Liver (tissue), 9 donors: ENCODE measurements around the gene DNPH1. TPM values are rescaled to one million over a fixed set of nuclear protein-coding genes. Genes with fewer than 3 reads are reported as not detected.

Source experiments
- DNase-seq: peaks from one replicate; pipeline ENCODE4 v3.0.0-alpha.2; 2017; ENCODE audit warnings: low spot score
- H3K27ac ChIP-seq, 2 donors: one replicate each; pipeline ENCODE4 v1.7.0; 2013; ENCODE audit warnings: inconsistent platforms in 2 of 2, low read length in 2 of 2, control low read depth in 1 of 2, low read depth in 1 of 2, mild to moderate bottlenecking in 1 of 2
- H3K27me3 ChIP-seq, 4 donors: one replicate each; pipeline versions ENCODE4 v1.6.1 to v1.7.0; 2013; ENCODE audit warnings: low read length in 3 of 4, inconsistent platforms in 1 of 4, mild to moderate bottlenecking in 1 of 4, moderate library complexity in 1 of 4; ENCODE audit not compliant: control insufficient read depth in 4 of 4, insufficient read depth in 4 of 4
- H3K36me3 ChIP-seq, 4 donors: one replicate each; pipeline versions ENCODE4 v1.6.1 to v1.7.0; 2013; ENCODE audit warnings: low read length in 3 of 4, mild to moderate bottlenecking in 3 of 4, low read depth in 1 of 4, moderate library complexity in 1 of 4; ENCODE audit not compliant: control insufficient read depth in 4 of 4, insufficient read depth in 3 of 4
- H3K4me1 ChIP-seq, 4 donors: one replicate each; pipeline versions ENCODE4 v1.6.1 to v1.7.0; 2013; ENCODE audit warnings: low read length in 3 of 4, mild to moderate bottlenecking in 3 of 4, moderate library complexity in 1 of 4; ENCODE audit not compliant: control insufficient read depth in 4 of 4, insufficient read depth in 4 of 4
- H3K4me3 ChIP-seq, 3 donors: one replicate each; pipeline versions ENCODE4 v1.6.1 to v1.7.0; 2013; ENCODE audit warnings: low read length in 3 of 3, control low read depth in 1 of 3, low read depth in 1 of 3, mild to moderate bottlenecking in 1 of 3
- H3K9ac ChIP-seq, 2 donors: one replicate each; pipeline ENCODE4 v1.7.0; 2013; ENCODE audit warnings: low read length in 2 of 2, mild to moderate bottlenecking in 2 of 2, moderate library complexity in 2 of 2, control low read depth in 1 of 2, low read depth in 1 of 2
- H3K9me3 ChIP-seq, 4 donors: one replicate each; pipeline versions ENCODE4 v1.6.1 to v1.7.0; 2013; ENCODE audit warnings: low read length in 3 of 4; ENCODE audit not compliant: control insufficient read depth in 4 of 4
- EGR1 ChIP-seq, 2 donors: IDR thresholded peaks; 2 replicates each; pipeline ENCODE4 v1.6.1; 2016 to 2018; ENCODE audit warnings: antibody characterized with exemption in 2 of 2, low read depth in 2 of 2
- FOXA1 ChIP-seq: IDR thresholded peaks from 2 replicates; pipeline ENCODE4 v1.6.1; 2016; ENCODE audit warnings: antibody characterized with exemption
- FOXA2 ChIP-seq: IDR thresholded peaks from 2 replicates; pipeline ENCODE4 v1.6.1; 2016; ENCODE audit warnings: antibody characterized with exemption
- GABPA ChIP-seq, 2 donors: IDR thresholded peaks in 1 of 2; conservative IDR thresholded peaks in 1 of 2; 2 replicates each; pipeline ENCODE4 v1.6.1; 2016; ENCODE audit warnings: antibody characterized with exemption in 2 of 2, mild to moderate bottlenecking in 1 of 2, moderate library complexity in 1 of 2
- HNF4A ChIP-seq, 2 donors: conservative IDR thresholded peaks; 2 replicates each; pipeline ENCODE4 v1.6.1; 2016; ENCODE audit warnings: antibody characterized with exemption in 2 of 2, mild to moderate bottlenecking in 2 of 2
- JUND ChIP-seq, 2 donors: IDR thresholded peaks; 2 replicates each; pipeline ENCODE4 v1.6.1; 2016; ENCODE audit warnings: antibody characterized with exemption in 2 of 2
- MAX ChIP-seq: IDR thresholded peaks from 2 replicates; pipeline ENCODE4 v1.6.1; 2016; ENCODE audit warnings: antibody characterized with exemption
- NR2F2 ChIP-seq: IDR thresholded peaks from 2 replicates; pipeline ENCODE4 v1.6.1; 2016; ENCODE audit warnings: antibody characterized with exemption
- RAD21 ChIP-seq, 2 donors: IDR thresholded peaks; 2 replicates each; pipeline ENCODE4 v1.6.1; 2016; ENCODE audit warnings: antibody characterized with exemption in 2 of 2, mild to moderate bottlenecking in 2 of 2
- RXRA ChIP-seq, 2 donors: IDR thresholded peaks; 2 replicates each; pipeline ENCODE4 v1.6.1; 2017 to 2018; ENCODE audit warnings: antibody characterized with exemption in 2 of 2, mild to moderate bottlenecking in 1 of 2
- SP1 ChIP-seq: IDR thresholded peaks from 2 replicates; pipeline ENCODE4 v1.6.1; 2018; ENCODE audit warnings: antibody characterized with exemption, mild to moderate bottlenecking
- TAF1 ChIP-seq: conservative IDR thresholded peaks from 2 replicates; pipeline ENCODE4 v1.6.1; 2016; ENCODE audit warnings: antibody characterized with exemption, mild to moderate bottlenecking
- ZBTB33 ChIP-seq: IDR thresholded peaks from 2 replicates; pipeline ENCODE4 v1.6.1; 2016; ENCODE audit warnings: antibody characterized with exemption
- WGBS: extraction: QIAGEN DNeasy Blood & Tissue Kit; methylation state at CpG from one replicate; pipeline ENCODE4 v1.1.7; 2013; 5-methylcytosine and 5-hydroxymethylcytosine counted together
- polyA plus RNA-seq, 2 donors: library from polyadenylated mRNA; stranded (reverse) in 1 of 2; unstranded in 1 of 2; fragments of 200-250 nt in 1 of 2; fragments of >200 nt in 1 of 2; fragmentation: Nextera tagmentation in 1 of 2; extraction: Ambion mirVana in 1 of 2; gene quantifications; one replicate each; pipeline versions ENCODE4 v1.2.1 to v1.2.3, GENCODE V29; 2013 to 2015
- total RNA-seq, 2 donors: library from RNA; depleted of rRNA; stranded (reverse); fragments of >200 nt; gene quantifications; one replicate each; pipeline ENCODE4 v1.2.3, GENCODE V29; 2014
- TF ChIP-seq, protein P1 (sequence below): IDR thresholded peaks from 2 replicates; pipeline ENCODE4 v1.6.1; 2016; ENCODE audit warnings: antibody characterized with exemption, mild to moderate bottlenecking
- TF ChIP-seq, protein P2 (sequence below): fragments of 150-350 bp; IDR thresholded peaks from 2 replicates; pipeline ENCODE4 v1.5.1; 2017; ENCODE audit warnings: improper control_type of control experiment, low read depth, low read length; ENCODE audit not compliant: missing input control
- donor health status: healthy.
- donor health status: healthy.
- donor health status: healthy.
- donor health status: healthy.
- donor health status: healthy.

Gene DNPH1
- total and polyA plus RNA-seq, 4 donors, result 53.2 to 195 (median 103) TPM

DNA sequence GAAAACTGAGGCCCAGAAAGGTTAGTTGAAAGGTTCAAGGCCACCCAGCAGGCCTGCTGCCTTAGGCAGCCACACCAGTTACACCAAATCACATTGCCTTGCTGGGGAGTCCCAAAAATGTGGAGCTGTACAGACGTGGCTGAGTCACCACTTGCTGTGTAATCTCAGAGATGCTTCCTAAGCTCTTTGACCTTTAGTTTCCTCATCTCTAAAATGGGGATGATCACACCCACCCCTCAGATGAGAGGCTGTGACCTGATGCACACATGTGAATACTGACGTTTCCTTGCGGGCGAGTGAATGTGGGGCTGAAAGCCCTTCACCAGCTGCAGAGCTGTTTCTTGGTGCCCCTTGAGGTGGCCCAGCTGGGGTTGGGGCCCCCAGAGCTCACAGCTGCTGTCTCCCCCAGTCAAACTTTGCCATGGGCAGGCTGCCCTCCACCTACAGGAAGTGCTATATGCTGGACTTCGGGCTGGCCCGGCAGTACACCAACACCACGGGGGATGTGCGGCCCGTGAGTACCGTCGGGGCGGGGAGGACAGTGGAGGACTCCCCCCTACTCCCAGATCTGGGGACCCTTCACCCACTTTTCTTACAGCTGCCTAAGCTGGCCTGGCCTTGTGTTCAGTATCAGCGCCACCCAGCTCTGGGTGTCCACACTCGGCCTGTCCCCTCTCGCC is 25.0 kb upstream of the DNPH1 start:
- Histone ChIP-seq H3K9me3 (no peaks in the 10 kb centered on the region), H3K27me3 (no peaks in the 10 kb centered on the region), H3K27ac (no peak overlapping the region), H3K4me3 (no peak overlapping the region), H3K36me3 (no peaks in the 10 kb centered on the region), H3K4me1 (no peaks in the 10 kb centered on the region), H3K9ac (no peak overlapping the region)
- WGBS, result 87% methylated on average over 15 of the region's 15 CpGs
- DNase-seq, result no peak
- no peak for TF ChIP-seq FOXA1

GRCh38 chr6:43253401-43253800 is 24.1 kb upstream of the DNPH1 start:
- Histone ChIP-seq H3K9ac (no peak overlapping the region), H3K36me3 (no peaks in the 10 kb centered on the region), H3K9me3 (no peaks in the 10 kb centered on the region), H3K4me1 (no peaks in the 10 kb centered on the region), H3K27ac (no peak overlapping the region), H3K4me3 (no peak overlapping the region), H3K27me3 (no peaks in the 10 kb centered on the region)
- 92% methylated on average over 11 of the region's 11 CpGs for WGBS
- DNase-seq, result no peak
- TF ChIP-seq MAX, result no peak
- no peak for TF ChIP-seq HNF4A (conservative IDR thresholded peaks at IDR 0.05)
- no peak for TF ChIP-seq TAF1
- TF ChIP-seq, protein P1, sequence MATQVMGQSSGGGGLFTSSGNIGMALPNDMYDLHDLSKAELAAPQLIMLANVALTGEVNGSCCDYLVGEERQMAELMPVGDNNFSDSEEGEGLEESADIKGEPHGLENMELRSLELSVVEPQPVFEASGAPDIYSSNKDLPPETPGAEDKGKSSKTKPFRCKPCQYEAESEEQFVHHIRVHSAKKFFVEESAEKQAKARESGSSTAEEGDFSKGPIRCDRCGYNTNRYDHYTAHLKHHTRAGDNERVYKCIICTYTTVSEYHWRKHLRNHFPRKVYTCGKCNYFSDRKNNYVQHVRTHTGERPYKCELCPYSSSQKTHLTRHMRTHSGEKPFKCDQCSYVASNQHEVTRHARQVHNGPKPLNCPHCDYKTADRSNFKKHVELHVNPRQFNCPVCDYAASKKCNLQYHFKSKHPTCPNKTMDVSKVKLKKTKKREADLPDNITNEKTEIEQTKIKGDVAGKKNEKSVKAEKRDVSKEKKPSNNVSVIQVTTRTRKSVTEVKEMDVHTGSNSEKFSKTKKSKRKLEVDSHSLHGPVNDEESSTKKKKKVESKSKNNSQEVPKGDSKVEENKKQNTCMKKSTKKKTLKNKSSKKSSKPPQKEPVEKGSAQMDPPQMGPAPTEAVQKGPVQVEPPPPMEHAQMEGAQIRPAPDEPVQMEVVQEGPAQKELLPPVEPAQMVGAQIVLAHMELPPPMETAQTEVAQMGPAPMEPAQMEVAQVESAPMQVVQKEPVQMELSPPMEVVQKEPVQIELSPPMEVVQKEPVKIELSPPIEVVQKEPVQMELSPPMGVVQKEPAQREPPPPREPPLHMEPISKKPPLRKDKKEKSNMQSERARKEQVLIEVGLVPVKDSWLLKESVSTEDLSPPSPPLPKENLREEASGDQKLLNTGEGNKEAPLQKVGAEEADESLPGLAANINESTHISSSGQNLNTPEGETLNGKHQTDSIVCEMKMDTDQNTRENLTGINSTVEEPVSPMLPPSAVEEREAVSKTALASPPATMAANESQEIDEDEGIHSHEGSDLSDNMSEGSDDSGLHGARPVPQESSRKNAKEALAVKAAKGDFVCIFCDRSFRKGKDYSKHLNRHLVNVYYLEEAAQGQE, result no peak
- no peak for TF ChIP-seq JUND (IDR thresholded peaks at IDR 0.05)
- TF ChIP-seq ZBTB33, result no peak
- no peak for TF ChIP-seq NR2F2
- no peak for TF ChIP-seq RAD21 (IDR thresholded peaks at IDR 0.05)
- TF ChIP-seq SP1, result no peak
- TF ChIP-seq RXRA (IDR thresholded peaks at IDR 0.05), result no peak
- no peak for TF ChIP-seq FOXA2
- TF ChIP-seq GABPA (IDR thresholded peaks at IDR 0.05 in 1 of 2, conservative IDR thresholded peaks at IDR 0.05 in 1 of 2), result no peak
- TF ChIP-seq, protein P2, sequence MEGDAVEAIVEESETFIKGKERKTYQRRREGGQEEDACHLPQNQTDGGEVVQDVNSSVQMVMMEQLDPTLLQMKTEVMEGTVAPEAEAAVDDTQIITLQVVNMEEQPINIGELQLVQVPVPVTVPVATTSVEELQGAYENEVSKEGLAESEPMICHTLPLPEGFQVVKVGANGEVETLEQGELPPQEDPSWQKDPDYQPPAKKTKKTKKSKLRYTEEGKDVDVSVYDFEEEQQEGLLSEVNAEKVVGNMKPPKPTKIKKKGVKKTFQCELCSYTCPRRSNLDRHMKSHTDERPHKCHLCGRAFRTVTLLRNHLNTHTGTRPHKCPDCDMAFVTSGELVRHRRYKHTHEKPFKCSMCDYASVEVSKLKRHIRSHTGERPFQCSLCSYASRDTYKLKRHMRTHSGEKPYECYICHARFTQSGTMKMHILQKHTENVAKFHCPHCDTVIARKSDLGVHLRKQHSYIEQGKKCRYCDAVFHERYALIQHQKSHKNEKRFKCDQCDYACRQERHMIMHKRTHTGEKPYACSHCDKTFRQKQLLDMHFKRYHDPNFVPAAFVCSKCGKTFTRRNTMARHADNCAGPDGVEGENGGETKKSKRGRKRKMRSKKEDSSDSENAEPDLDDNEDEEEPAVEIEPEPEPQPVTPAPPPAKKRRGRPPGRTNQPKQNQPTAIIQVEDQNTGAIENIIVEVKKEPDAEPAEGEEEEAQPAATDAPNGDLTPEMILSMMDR, result no peak
- no peak for TF ChIP-seq EGR1 (IDR thresholded peaks at IDR 0.05; ENCODE audit: low read depth in 2 of 2)
